Stomach smooth muscle (tissue), 2 donors: ENCODE data around the gene SEMA4D.
"Not testable (repeated sequence)": the region's sequence is repeated elsewhere in the genome, so short reads cannot be mapped to it uniquely, and the experiment has no call there.

ENCODE experiments used
- H3K27ac ChIP-seq: one replicate; pipeline ENCODE4 v1.7.0; 2013; ENCODE audit warnings: mild to moderate bottlenecking, low read length, inconsistent platforms
- H3K27me3 ChIP-seq, 2 donors: one replicate each; pipeline ENCODE4 v1.7.0; 2013; ENCODE audit warnings: low read length in 2 of 2; ENCODE audit not compliant: insufficient read depth in 2 of 2, control insufficient read depth in 1 of 2
- H3K36me3 ChIP-seq, 2 donors: one replicate each; pipeline ENCODE4 v1.7.0; 2013; ENCODE audit warnings: low read length in 2 of 2; ENCODE audit not compliant: control insufficient read depth in 2 of 2, insufficient read depth in 2 of 2
- H3K4me1 ChIP-seq: one replicate; pipeline ENCODE4 v1.7.0; 2013; ENCODE audit warnings: low read length; ENCODE audit not compliant: control insufficient read depth, insufficient read depth
- H3K4me3 ChIP-seq, 2 donors: one replicate each; pipeline ENCODE4 v1.7.0; 2013; ENCODE audit warnings: low read length in 2 of 2
- H3K9ac ChIP-seq, 2 donors: one replicate each; pipeline ENCODE4 v1.7.0; 2013; ENCODE audit warnings: low read length in 2 of 2, mild to moderate bottlenecking in 1 of 2
- H3K9me3 ChIP-seq, 2 donors: one replicate each; pipeline ENCODE4 v1.7.0; 2013; ENCODE audit warnings: low read length in 2 of 2; ENCODE audit not compliant: control insufficient read depth in 2 of 2
- donor health status: healthy.
- donor health status: Pancreatic carcinoma.

The SEMA4D gene

GRCh38 chr9:89350988-89351557 is 146.8 kb downstream of the SEMA4D start:
- H3K4me1 ChIP-seq = no peaks in the 10 kb centered on the region
- H3K27ac ChIP-seq = no peak overlapping the region
- H3K9ac ChIP-seq = no peak overlapping the region
- no peak overlapping the region for H3K4me3 ChIP-seq
- H3K36me3 ChIP-seq = peaks cover 75 to 79% of the 10 kb centered on the region in 2 donors
- H3K9me3 ChIP-seq = no peaks in the 10 kb centered on the region
- no peaks in the 10 kb centered on the region for H3K27me3 ChIP-seq

DNA sequence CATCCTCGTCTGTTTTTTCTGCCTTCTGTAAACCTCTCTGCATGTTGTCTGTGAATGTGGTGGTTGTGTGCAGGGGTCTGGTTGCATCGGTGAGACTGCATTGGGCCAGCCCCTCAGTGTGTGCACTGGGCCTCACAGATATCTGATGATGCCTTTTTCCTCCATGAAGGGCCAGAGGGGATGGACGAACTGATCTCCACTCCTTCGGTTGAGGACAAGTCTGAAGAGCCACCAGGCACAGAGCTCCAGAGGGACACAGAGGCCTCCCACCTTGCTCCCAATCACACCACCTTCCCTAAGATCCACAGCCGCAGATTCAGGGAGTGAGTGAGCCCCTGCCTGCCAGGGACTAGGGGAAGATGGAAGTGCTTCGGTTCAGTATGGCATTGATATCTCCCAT is 148.3 kb downstream of the SEMA4D start:
- Histone ChIP-seq H3K9me3 (no peaks in the 10 kb centered on the region), H3K36me3 (peaks cover 74 to 84% of the 10 kb centered on the region in 2 donors), H3K4me1 (no peaks in the 10 kb centered on the region), H3K9ac (no peak overlapping the region), H3K4me3 (no peak overlapping the region), H3K27ac (no peak overlapping the region), H3K27me3 (no peaks in the 10 kb centered on the region)

DNA sequence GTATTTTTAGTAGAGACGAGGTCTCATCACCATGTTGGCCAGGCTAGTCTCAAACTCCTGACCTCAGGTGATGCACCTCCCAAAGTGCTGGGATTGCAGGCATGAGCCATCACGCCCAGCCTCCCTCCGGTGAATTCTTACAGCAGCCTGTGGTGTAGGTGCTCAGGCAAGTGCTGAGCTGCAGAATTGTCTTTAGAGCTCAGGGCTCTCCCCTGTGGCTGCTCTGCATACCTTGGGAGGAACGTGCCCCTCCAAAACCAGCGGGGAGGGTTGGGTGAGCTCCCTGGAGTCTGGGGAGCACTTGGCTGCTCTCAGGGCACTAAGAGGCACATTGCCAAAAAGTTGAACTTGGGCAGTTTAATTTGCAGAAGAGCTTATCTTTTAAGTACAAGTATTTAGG is 150.3 kb downstream of the SEMA4D start:
- no peaks in the 10 kb centered on the region for H3K27me3 ChIP-seq
- no peak overlapping the region for H3K27ac ChIP-seq
- H3K36me3 ChIP-seq = peaks cover 70 to 72% of the 10 kb centered on the region in 2 donors
- H3K4me1 ChIP-seq = no peaks in the 10 kb centered on the region
- H3K9ac ChIP-seq = no peak overlapping the region
- no peaks in the 10 kb centered on the region for H3K9me3 ChIP-seq
- no peak overlapping the region for H3K4me3 ChIP-seq

DNA sequence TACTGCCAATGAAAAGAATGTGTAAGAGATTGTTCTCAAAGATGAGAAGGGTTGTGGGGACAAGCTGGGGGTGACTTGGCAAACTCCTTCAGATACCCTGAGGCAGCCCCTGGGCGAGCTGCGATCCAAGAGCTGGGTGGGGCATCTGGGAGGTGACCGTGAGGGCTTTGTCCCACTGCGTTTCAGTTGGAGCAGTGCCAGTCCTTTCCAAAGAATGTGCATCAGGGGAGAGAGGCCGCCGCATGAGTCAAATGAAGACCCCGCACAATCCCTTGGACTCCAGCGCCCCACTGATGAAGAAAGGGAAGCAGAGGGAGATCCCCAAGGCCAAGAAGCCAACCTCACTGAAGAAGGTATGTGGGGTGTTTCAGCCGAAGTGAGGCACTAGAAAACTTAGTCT is 151.2 kb downstream of the SEMA4D start:
- Histone ChIP-seq H3K9me3 (no peaks in the 10 kb centered on the region), H3K36me3 (peaks cover 65 to 68% of the 10 kb centered on the region in 2 donors), H3K9ac (no peak overlapping the region), H3K27me3 (no peaks in the 10 kb centered on the region), H3K27ac (no peak overlapping the region), H3K4me1 (no peaks in the 10 kb centered on the region), H3K4me3 (no peak overlapping the region)

- Histone ChIP-seq H3K9me3 (no peaks in the 10 kb centered on the region), H3K4me1 (no peaks in the 10 kb centered on the region), H3K27me3 (no peaks in the 10 kb centered on the region), H3K4me3 (no peak overlapping the region), H3K27ac (no peak overlapping the region), H3K9ac (no peak overlapping the region), H3K36me3 (peaks cover 54 to 66% of the 10 kb centered on the region in 2 donors)
Observed at GRCh38 chr9:89345476-89345875, 152.4 kb downstream of the SEMA4D start.

DNA sequence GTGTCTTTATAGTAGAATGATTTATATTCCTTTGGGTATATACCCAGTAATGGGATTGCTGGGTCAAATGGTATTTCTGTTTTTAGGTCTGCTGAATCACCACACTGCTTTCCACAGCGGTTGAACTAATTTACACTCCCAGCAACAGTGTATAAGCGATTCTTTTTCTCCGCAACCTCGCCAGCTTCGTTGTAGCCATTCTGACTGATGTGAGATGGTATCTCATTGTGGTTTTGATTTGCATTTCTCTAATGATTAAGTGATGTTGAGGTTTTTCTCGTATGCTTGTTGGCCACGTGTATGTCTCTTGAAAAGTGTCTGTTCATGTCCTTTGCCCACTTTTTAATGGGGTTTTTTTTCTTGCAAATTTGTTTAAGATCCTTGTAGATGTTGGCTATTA is 154.1 kb downstream of the SEMA4D start:
- peaks cover 46 to 57% of the 10 kb centered on the region in 2 donors for H3K36me3 ChIP-seq
- H3K4me1 ChIP-seq = not testable (repeated sequence)

DNA sequence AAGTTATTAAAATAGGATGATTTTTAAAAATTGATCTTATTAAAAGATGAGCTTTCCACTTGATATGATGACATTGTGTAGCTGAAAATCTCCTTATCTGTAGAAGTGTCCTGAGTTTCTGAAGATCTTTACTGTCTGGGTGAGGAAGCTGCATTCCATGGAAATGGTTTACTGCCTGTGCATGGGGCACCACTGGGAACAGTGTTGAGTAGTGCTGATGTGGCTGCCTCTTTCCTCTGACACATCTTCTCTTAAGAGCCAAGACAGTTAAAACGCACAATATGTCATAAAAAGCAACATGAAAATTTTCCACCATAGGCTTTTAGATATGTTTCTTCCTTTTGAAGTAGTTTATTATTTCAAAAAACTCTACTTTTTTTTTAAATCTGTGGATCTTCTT is 155.0 kb downstream of the SEMA4D start:
- no peaks in the 10 kb centered on the region for H3K9me3 ChIP-seq
- no peaks in the 10 kb centered on the region for H3K4me1 ChIP-seq
- H3K27ac ChIP-seq = no peak overlapping the region
- peaks cover 43 to 50% of the 10 kb centered on the region in 2 donors for H3K36me3 ChIP-seq
- H3K27me3 ChIP-seq = no peaks in the 10 kb centered on the region
- no peak overlapping the region for H3K4me3 ChIP-seq
- no peak overlapping the region for H3K9ac ChIP-seq

More for the DNA sequence above, 154.1 kb downstream of the SEMA4D start:
- not testable (repeated sequence) for H3K27me3 ChIP-seq, H3K4me3 ChIP-seq, H3K27ac ChIP-seq, H3K9ac ChIP-seq, H3K9me3 ChIP-seq

DNA sequence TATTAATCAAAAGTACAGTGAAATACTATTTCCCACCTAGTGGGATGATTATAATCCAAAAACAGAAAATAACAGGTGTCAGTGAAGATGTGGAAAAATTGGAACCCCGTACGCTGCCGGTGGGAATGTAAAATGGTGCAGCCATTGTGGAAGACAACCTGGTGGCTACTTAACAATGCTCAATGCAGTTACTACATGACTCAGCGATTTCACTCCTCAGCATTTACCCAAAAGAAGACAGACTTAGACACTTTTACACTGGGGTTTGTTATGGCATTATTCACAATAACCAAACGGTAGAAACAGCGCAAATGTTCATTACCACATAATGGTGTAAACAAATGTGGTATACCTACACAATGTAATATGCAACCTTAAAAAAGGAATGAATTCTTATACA is 155.7 kb downstream of the SEMA4D start:
- Histone ChIP-seq H3K36me3 (peaks cover 45 to 56% of the 10 kb centered on the region in 2 donors), H3K27me3 (no peaks in the 10 kb centered on the region), H3K9ac (no peak overlapping the region), H3K27ac (no peak overlapping the region), H3K4me3 (no peak overlapping the region), H3K9me3 (no peaks in the 10 kb centered on the region), H3K4me1 (no peaks in the 10 kb centered on the region)

GRCh38 chr9:89340332-89340731 is 157.6 kb downstream of the SEMA4D start:
- Histone ChIP-seq H3K27me3 (no peaks in the 10 kb centered on the region), H3K4me3 (no peak overlapping the region), H3K9ac (no peak overlapping the region), H3K36me3 (peaks cover 33 to 42% of the 10 kb centered on the region in 2 donors), H3K27ac (no peak overlapping the region), H3K9me3 (no peaks in the 10 kb centered on the region), H3K4me1 (no peaks in the 10 kb centered on the region)

DNA sequence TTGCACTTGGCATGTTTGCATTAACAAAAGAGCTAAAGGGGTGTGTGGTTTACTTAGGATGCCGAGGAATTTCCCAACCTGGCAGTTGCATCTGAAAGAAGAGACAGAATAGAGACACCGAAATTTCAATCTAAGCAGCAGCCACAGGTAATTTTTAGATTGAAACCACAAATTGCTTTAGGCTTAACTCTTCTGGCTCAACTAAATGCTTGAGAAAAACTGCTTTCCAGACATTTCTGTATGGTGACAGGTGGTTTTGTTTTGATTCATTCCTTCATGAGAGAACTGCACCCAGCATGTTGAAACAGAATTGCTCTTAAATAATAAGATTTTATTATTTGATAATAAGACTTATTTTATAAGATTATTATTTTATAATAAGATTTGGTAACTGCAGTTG is 158.1 kb downstream of the SEMA4D start:
- Histone ChIP-seq H3K4me1 (no peaks in the 10 kb centered on the region), H3K36me3 (peaks cover 31 to 40% of the 10 kb centered on the region in 2 donors), H3K9ac (no peak overlapping the region), H3K4me3 (no peak overlapping the region), H3K9me3 (no peaks in the 10 kb centered on the region), H3K27ac (no peak overlapping the region), H3K27me3 (no peaks in the 10 kb centered on the region)

GRCh38 chr9:89330513-89330912 is 167.4 kb downstream of the SEMA4D start:
- Histone ChIP-seq H3K27me3 (no peaks in the 10 kb centered on the region), H3K4me1 (no peaks in the 10 kb centered on the region), H3K4me3 (no peak overlapping the region), H3K9ac (no peak overlapping the region), H3K9me3 (no peaks in the 10 kb centered on the region), H3K36me3 (peaks cover 47 to 51% of the 10 kb centered on the region in 2 donors), H3K27ac (no peak overlapping the region)
